ENCODE measurements around the gene CBX5. TPM values are rescaled to one million over a fixed set of nuclear protein-coding genes. Genes with fewer than 3 reads are reported as not detected.
"Not testable (repeated sequence)": the region's sequence is repeated elsewhere in the genome, so short reads cannot be mapped to it uniquely, and the experiment has no call there.

The CBX5 gene
- total RNA-seq, 2 donors from 2014 or later, result 27.0 to 34.3 TPM

- DNase-seq (no peak), ATAC-seq (no peak)
- Histone ChIP-seq H3K4me3 (no peak overlapping the region), H3K36me3 (replicated peaks in 1 of 2; ENCODE audit: insufficient read depth in 1 of 2, low read depth in 2 of 2) (peaks cover 0 to 16% of the 10 kb centered on the region in 2 donors), H3K27ac (no peak overlapping the region), H3K9me3 (no peaks in the 10 kb centered on the region), H3K27me3 (no peaks in the 10 kb centered on the region), H3K4me1 (no peaks in the 10 kb centered on the region)
- intact Hi-C loops (cut with DNase I), result no loop called here
- no peak for TF ChIP-seq CTCF (IDR thresholded peaks at IDR 0.05)
- TF ChIP-seq POLR2A (IDR thresholded peaks at IDR 0.05), result no peak
- 85 to 88% methylated on average over 6 of the region's 6 CpGs for WGBS, 2 donors
These were observed 33.8 kb downstream of the CBX5 start for GRCh38 chr12:54246011-54246641.

GRCh38 chr12:54240971-54241588 lies 38.8 kb downstream of the CBX5 start:
- no peak for DNase-seq
- Histone ChIP-seq H3K27ac (no peak overlapping the region), H3K4me3 (no peak overlapping the region), H3K4me1 (no peaks in the 10 kb centered on the region), H3K36me3 (replicated peaks in 1 of 2; ENCODE audit: insufficient read depth in 1 of 2, low read depth in 2 of 2) (peaks cover 3 to 18% of the 10 kb centered on the region in 2 donors), H3K9me3 (no peaks in the 10 kb centered on the region), H3K27me3 (no peaks in the 10 kb centered on the region)
- intact Hi-C loops (cut with DNase I), result no loop called here
- TF ChIP-seq POLR2A (IDR thresholded peaks at IDR 0.05), result no peak
- no peak for ATAC-seq
- WGBS, 2 donors, result 89 to 91% methylated on average over 2 of the region's 2 CpGs

- ATAC-seq (no peak), DNase-seq (no peak)
- TF ChIP-seq CTCF (IDR thresholded peaks at IDR 0.05) (no peak), POLR2A (IDR thresholded peaks at IDR 0.05) (no peak)
- intact Hi-C loops (cut with DNase I), result no loop called here
- Histone ChIP-seq H3K36me3 (replicated peaks in 1 of 2; ENCODE audit: insufficient read depth in 1 of 2, low read depth in 2 of 2) (peaks cover 3 to 15% of the 10 kb centered on the region in 2 donors), H3K4me1 (no peaks in the 10 kb centered on the region), H3K9me3 (no peaks in the 10 kb centered on the region), H3K4me3 (no peak overlapping the region), H3K27ac (no peak overlapping the region), H3K27me3 (no peaks in the 10 kb centered on the region)
- 66 to 74% methylated on average over 2 of the region's 2 CpGs for WGBS, 2 donors
These were observed 39.8 kb downstream of the CBX5 start for GRCh38 chr12:54240129-54240528.

GRCh38 chr12:54239620-54240019 lies 40.3 kb downstream of the CBX5 start:
- no peak for DNase-seq
- Histone ChIP-seq H3K36me3 (replicated peaks in 1 of 2; ENCODE audit: insufficient read depth in 1 of 2, low read depth in 2 of 2) (peaks cover 3 to 15% of the 10 kb centered on the region in 2 donors), H3K9me3 (no peaks in the 10 kb centered on the region), H3K27ac (no peak overlapping the region), H3K4me3 (no peak overlapping the region), H3K27me3 (no peaks in the 10 kb centered on the region), H3K4me1 (no peaks in the 10 kb centered on the region)
- intact Hi-C loops (cut with DNase I), result no loop called here
- no peak for TF ChIP-seq POLR2A (IDR thresholded peaks at IDR 0.05)
- no peak for ATAC-seq

GRCh38 chr12:54238531-54238930 lies 41.4 kb downstream of the CBX5 start:
- Histone ChIP-seq H3K4me3 (no peak overlapping the region), H3K27me3 (no peaks in the 10 kb centered on the region), H3K27ac (no peak overlapping the region), H3K36me3 (replicated peaks in 1 of 2; ENCODE audit: insufficient read depth in 1 of 2, low read depth in 2 of 2) (peaks cover 3 to 10% of the 10 kb centered on the region in 2 donors), H3K9me3 (no peaks in the 10 kb centered on the region), H3K4me1 (no peaks in the 10 kb centered on the region)
- no peak for TF ChIP-seq POLR2A (IDR thresholded peaks at IDR 0.05)
- no peak for TF ChIP-seq CTCF (IDR thresholded peaks at IDR 0.05)
- DNase-seq (no peak), ATAC-seq (no peak)
- 31 to 38% methylated on average over 1 of the region's 1 CpG for WGBS, 2 donors
- intact Hi-C loops (cut with DNase I), result no loop called here

GRCh38 chr12:54232790-54233189 lies 47.1 kb downstream of the CBX5 start:
- Histone ChIP-seq H3K27ac (no peak overlapping the region), H3K36me3 (replicated peaks in 1 of 2; ENCODE audit: insufficient read depth in 1 of 2, low read depth in 2 of 2) (no peaks in the 10 kb centered on the region), H3K4me1 (no peaks in the 10 kb centered on the region), H3K9me3 (no peaks in the 10 kb centered on the region), H3K27me3 (no peaks in the 10 kb centered on the region), H3K4me3 (no peak overlapping the region)
- WGBS, 2 donors, result 85 to 88% methylated on average over 2 of the region's 2 CpGs
- DNase-seq (no peak), ATAC-seq (no peak)
- TF ChIP-seq CTCF (IDR thresholded peaks at IDR 0.05), result no peak
- TF ChIP-seq POLR2A (IDR thresholded peaks at IDR 0.05), result no peak
- intact Hi-C loops (cut with DNase I), result no loop called here

- H3K27me3 ChIP-seq; H3K27ac ChIP-seq; H3K4me1 ChIP-seq; ATAC-seq; intact Hi-C loops (cut with DNase I); H3K9me3 ChIP-seq; DNase-seq; H3K4me3 ChIP-seq; H3K36me3 ChIP-seq (replicated peaks in 1 of 2; ENCODE audit: insufficient read depth in 1 of 2, low read depth in 2 of 2): not testable (repeated sequence)
- 94 to 96% methylated on average over 3 of the region's 3 CpGs for WGBS, 2 donors
These were observed 48.7 kb downstream of the CBX5 start for GRCh38 chr12:54231269-54231668.

Measured in body of pancreas (tissue), 4 donors.